ENCODE data around the gene ENG.

ENG gene

GRCh38 chr9:127854184-127854806 is at the start of gene ENG:
Gene ENG (minus strand): TSS chr9:127854658. CDS start chr9:127854355, 303 bp downstream.
- peak within 1 kb of the TSS; percentile 60; the same call in 1 of the 2 replicates for H3K4me3 ChIP-seq (ENCODE audit: low read length)
- TF ChIP-seq ZNF274 (IDR thresholded peaks at IDR 0.05; ENCODE audit: low read depth, low read length) = no peak

DNA sequence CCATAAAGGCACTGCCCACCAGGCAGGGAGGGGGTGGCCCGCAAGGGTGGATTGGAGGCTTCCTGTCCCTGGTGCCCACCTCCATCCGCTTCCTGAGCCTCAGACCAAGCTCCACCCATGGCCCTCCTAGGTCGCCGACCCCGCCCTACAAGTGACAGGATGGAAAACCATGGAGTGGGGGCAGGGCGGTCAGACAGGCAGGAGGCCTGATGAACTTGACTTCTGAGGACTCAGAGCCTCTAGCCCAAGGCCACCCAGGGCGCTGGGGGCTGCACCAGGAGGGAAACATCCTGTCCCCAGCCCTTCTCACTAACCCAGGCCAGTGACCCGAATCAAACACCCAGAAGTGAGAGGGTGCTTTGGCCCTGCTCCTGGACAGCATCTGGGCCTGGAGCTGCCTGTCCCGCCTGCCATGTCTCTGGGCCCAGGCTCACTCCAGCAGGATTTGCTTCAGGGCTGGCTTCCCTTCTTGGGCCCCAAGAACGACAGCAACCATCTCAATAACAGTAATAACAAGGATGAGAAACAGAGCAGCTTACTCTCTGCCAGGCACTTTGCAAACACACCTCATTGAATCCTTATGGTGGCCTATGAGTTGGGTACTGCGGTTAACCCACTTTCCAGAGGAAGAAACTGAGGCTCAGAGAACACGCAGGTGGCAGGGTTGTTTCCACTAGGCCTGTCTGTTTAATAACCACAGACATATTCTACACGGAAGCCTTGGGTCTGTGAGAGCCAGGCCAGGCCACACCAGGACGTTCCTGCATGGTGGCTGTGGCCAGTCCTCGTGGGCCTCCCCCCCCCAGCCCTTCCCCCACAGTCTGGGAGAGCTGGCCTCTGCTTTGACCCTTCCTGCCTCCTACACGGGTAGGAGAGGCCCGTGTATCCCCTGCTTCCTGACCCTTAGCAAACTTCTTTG is 49.4 kb upstream of the ENG start:
- no peak overlapping the region; the same call in 1 of the 2 replicates for H3K4me3 ChIP-seq (ENCODE audit: low read length)
- TF ChIP-seq ZNF274 (IDR thresholded peaks at IDR 0.05; ENCODE audit: low read depth, low read length) = no peak

GRCh38 chr9:127899128-127899943 is 44.9 kb upstream of the ENG start, which contains the start of gene ST6GALNAC6:
Gene ST6GALNAC6 (minus strand): TSS chr9:127899603. CDS start chr9:127897981, 1,622 bp downstream.
- H3K4me3 ChIP-seq (ENCODE audit: low read length) = peak within 1 kb of the TSS; percentile 85; the same call in 1 of the 2 replicates
- TF ChIP-seq ZNF274 (IDR thresholded peaks at IDR 0.05; ENCODE audit: low read depth, low read length) = no peak

DNA sequence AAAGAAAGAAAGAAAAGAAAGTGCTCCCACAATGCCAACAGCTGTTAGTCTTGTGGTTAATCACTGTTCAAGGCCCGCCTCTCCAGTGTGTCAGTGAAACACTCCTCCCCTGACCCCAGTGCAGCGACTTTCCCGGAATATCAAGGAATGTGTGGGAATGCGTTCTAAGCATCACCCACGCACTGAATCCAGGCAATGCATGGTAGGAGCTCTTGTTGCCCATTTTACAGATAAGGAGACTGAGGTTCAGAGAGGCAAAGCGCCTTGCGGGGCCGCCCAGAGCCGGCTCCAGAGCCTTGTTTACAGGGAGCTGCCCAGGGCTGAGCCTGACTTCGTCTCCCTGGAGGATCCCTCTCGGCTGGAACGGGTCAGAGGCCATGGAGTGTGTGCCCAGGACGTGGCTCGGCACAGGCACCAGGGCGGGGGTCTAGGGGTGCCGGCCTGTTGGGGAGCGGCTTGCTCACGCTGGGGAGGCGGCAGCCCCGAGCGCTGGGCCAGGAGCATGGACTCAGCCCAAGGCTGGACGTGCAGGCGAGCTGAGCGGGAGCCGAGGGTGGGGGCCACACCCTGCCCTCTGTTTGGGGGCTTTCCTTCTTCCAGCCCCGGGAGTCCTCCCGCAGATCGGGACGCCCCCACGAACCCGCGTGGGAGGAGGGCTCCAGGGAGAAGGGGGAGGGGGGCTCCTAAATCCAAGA is 44.1 kb upstream of the ENG start:
- no peak for TF ChIP-seq ZNF274 (IDR thresholded peaks at IDR 0.05; ENCODE audit: low read depth, low read length)
- H3K4me3 ChIP-seq (ENCODE audit: low read length) = peak overlapping the region; percentile 85; the same call in 1 of the 2 replicates

GRCh38 chr9:127897193-127897692 is 42.8 kb upstream of the ENG start:
- TF ChIP-seq ZNF274 (IDR thresholded peaks at IDR 0.05; ENCODE audit: low read depth, low read length) = no peak
- H3K4me3 ChIP-seq (ENCODE audit: low read length) = no peak overlapping the region

- no peak overlapping the region for H3K4me3 ChIP-seq (ENCODE audit: low read length)
- TF ChIP-seq ZNF274 (IDR thresholded peaks at IDR 0.05; ENCODE audit: low read depth, low read length) = no peak
Measured at GRCh38 chr9:127896395-127897192, 42.1 kb upstream of the ENG start.

DNA sequence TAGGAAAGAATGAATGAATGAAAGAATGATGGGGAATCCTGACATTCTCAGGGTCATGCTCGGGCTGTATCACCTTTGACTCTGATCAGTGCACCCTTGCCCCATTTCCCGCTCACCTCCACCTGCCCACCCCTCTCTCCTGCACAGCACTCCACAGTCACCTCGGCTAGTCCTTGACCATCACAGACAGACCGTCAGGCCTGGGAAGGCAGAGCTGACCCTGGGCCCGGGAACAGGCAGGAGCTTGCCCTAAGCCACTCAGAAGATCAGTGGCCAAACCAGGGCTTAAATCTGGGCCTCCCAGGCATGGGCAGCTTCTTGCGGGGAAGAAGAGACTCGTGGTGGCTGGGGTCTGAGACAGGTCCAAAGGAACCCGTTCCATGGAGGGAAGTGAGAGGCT is 41.4 kb upstream of the ENG start:
- no peak for TF ChIP-seq ZNF274 (IDR thresholded peaks at IDR 0.05; ENCODE audit: low read depth, low read length)
- H3K4me3 ChIP-seq (ENCODE audit: low read length) = no peak overlapping the region

DNA sequence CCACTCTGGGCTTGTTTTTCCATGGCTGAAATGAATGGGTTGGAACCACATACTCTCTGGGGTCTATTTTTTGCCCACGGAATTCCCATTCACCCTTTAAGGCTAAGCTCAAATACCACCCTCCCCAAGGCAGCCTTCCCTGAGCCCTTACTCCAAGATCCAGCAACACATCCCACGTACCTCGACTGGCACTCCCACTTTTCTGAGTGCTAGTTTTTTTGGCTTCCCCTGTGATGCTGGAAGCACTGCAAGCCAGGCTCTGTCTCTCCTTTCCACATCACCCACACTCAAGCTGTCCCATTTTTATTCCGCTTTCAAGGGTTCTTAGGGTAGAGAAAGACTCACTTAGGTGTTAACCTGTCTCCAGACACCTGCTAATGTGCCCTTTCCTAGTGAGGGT is 38.9 kb upstream of the ENG start:
- no peak for TF ChIP-seq ZNF274 (IDR thresholded peaks at IDR 0.05; ENCODE audit: low read depth, low read length)
- H3K4me3 ChIP-seq (ENCODE audit: low read length) = no peak overlapping the region

- H3K4me3 ChIP-seq (ENCODE audit: low read length) = no peak overlapping the region
- TF ChIP-seq ZNF274 (IDR thresholded peaks at IDR 0.05; ENCODE audit: low read depth, low read length) = no peak
Measured at GRCh38 chr9:127892831-127893230, 38.4 kb upstream of the ENG start.

- no peak for TF ChIP-seq ZNF274 (IDR thresholded peaks at IDR 0.05; ENCODE audit: low read depth, low read length)
- H3K4me3 ChIP-seq (ENCODE audit: low read length) = no peak overlapping the region
Measured at GRCh38 chr9:127890053-127890452, 35.6 kb upstream of the ENG start.

DNA sequence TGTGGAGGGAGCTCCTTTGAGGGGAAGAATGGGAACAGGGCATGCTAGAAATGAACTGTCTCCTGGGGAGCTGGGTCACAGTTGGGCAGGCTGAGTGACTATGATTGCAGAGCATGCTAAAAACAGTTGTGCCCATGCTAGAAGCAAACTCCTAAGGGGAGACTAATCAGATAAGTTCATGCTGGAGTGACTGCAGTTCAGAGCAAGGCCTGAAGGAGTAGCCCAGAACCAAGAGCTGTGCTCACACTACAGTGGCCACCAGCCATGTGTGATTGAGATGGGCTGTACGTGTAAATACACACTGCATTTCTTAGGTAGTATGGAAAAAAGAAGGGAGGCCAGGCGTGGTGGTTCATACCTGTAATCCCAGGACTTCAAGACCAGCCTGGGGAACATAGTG is 33.3 kb upstream of the ENG start:
- H3K4me3 ChIP-seq (ENCODE audit: low read length) = no peak overlapping the region

GRCh38 chr9:127886401-127886972 is 32.0 kb upstream of the ENG start:
- no peak overlapping the region for H3K4me3 ChIP-seq (ENCODE audit: low read length)
- TF ChIP-seq ZNF274 (IDR thresholded peaks at IDR 0.05; ENCODE audit: low read depth, low read length) = no peak

More for the DNA sequence above, 33.3 kb upstream of the ENG start:
- TF ChIP-seq ZNF274 (IDR thresholded peaks at IDR 0.05; ENCODE audit: low read depth, low read length) = no peak

Data from GM08714 (cell line).